Astrocyte (in vitro differentiated cells and primary cell): Measurements from ENCODE around the gene RCAN2. TPM values are rescaled to one million over a fixed set of nuclear protein-coding genes. Genes with fewer than 3 reads are reported as not detected.

Experiments
- DNase-seq: peaks from one replicate; pipeline ENCODE4 v3.0.0-alpha.2; 2010; ENCODE audit warnings: low read depth
- FAIRE-seq: peaks from 2 replicates; lab custom pipeline; 2011; peaks lifted over from hg19 to GRCh38; lab: Jason Lieb, UNC
- H2AFZ ChIP-seq: 2 replicates; pipeline ENCODE4 v1.6.0; 2012; ENCODE audit warnings: low read depth, low read length, inconsistent platforms
- H3K27ac ChIP-seq: 2 replicates; pipeline ENCODE4 v1.5.1; 2011; ENCODE audit warnings: low read depth, low read length, inconsistent platforms
- H3K27me3 ChIP-seq: 2 replicates; pipeline ENCODE4 v1.6.0; 2011; ENCODE audit warnings: low read length, inconsistent platforms; ENCODE audit not compliant: insufficient read depth
- H3K36me3 ChIP-seq: 2 replicates; pipeline ENCODE4 v1.5.1; 2011; ENCODE audit warnings: low read length, inconsistent platforms; ENCODE audit not compliant: insufficient read depth
- H3K4me1 ChIP-seq: 2 replicates; pipeline ENCODE4 v1.5.1; 2011; ENCODE audit warnings: low read length, inconsistent platforms; ENCODE audit not compliant: insufficient read depth
- H3K4me2 ChIP-seq: 2 replicates; pipeline ENCODE4 v1.6.0; 2012; ENCODE audit warnings: low read length, inconsistent platforms
- H3K4me3 ChIP-seq: 2 replicates; pipeline ENCODE4 v1.5.1; 2011; ENCODE audit warnings: low read depth, mild to moderate bottlenecking, low read length, inconsistent platforms; ENCODE audit not compliant: insufficient read depth
- H3K79me2 ChIP-seq: 2 replicates; pipeline ENCODE4 v1.6.0; 2012; ENCODE audit warnings: mild to moderate bottlenecking, low read length, inconsistent platforms; ENCODE audit not compliant: insufficient read depth
- H3K9ac ChIP-seq: 2 replicates; pipeline ENCODE4 v1.6.0; 2012; ENCODE audit warnings: mild to moderate bottlenecking, low read length, inconsistent platforms
- H3K9me3 ChIP-seq: 2 replicates; pipeline ENCODE4 v1.5.1; 2012; ENCODE audit warnings: low read depth, mild to moderate bottlenecking, low read length, inconsistent platforms; ENCODE audit not compliant: insufficient read depth
- H4K20me1 ChIP-seq: 2 replicates; pipeline ENCODE4 v1.6.0; 2012; ENCODE audit warnings: low read length, inconsistent platforms; ENCODE audit not compliant: insufficient read depth
- H3K27ac Mint-ChIP-seq: one replicate; pipeline ENCODE4 v1.8.0; 2021; ENCODE audit warnings: mild to moderate bottlenecking, mixed read lengths; ENCODE audit not compliant: unreplicated experiment
- H3K27me3 Mint-ChIP-seq: one replicate; pipeline ENCODE4 v1.8.0; 2021; ENCODE audit warnings: low read depth, mixed read lengths; ENCODE audit not compliant: unreplicated experiment
- H3K36me3 Mint-ChIP-seq: one replicate; pipeline ENCODE4 v1.8.0; 2021; ENCODE audit warnings: low read depth, mixed read lengths; ENCODE audit not compliant: unreplicated experiment
- H3K4me1 Mint-ChIP-seq: one replicate; pipeline ENCODE4 v1.8.0; 2021; ENCODE audit warnings: low read depth, mixed read lengths; ENCODE audit not compliant: unreplicated experiment
- H3K4me3 Mint-ChIP-seq: one replicate; pipeline ENCODE4 v1.8.0; 2021; ENCODE audit warnings: mild to moderate bottlenecking, moderate library complexity, mixed read lengths; ENCODE audit not compliant: unreplicated experiment
- H3K9me3 Mint-ChIP-seq: one replicate; pipeline ENCODE4 v1.8.0; 2021; ENCODE audit warnings: mild to moderate bottlenecking, mixed read lengths; ENCODE audit not compliant: unreplicated experiment
- EZH2 ChIP-seq: IDR thresholded peaks from 2 replicates; pipeline ENCODE4 v1.6.1; 2012; ENCODE audit warnings: mild to moderate bottlenecking, low read length, inconsistent platforms; ENCODE audit not compliant: insufficient read depth
- total RNA-seq: library from RNA; stranded (reverse); gene quantifications from 2 replicates; pipeline ENCODE4 v1.2.1, GENCODE V29; 2021
- TF ChIP-seq, protein P1 (sequence below): IDR thresholded peaks from 2 replicates; pipeline ENCODE4 v1.5.1; 2011; ENCODE audit warnings: low read depth, mild to moderate bottlenecking, inconsistent platforms, low read length, moderate library complexity; ENCODE audit not compliant: insufficient read depth

Gene RCAN2
- total RNA-seq, 1 donor from 2014 or later: 10.6 TPM

GRCh38 chr6:46276576-46277142 is 214.6 kb downstream of the RCAN2 start:
- TF ChIP-seq, protein P1, sequence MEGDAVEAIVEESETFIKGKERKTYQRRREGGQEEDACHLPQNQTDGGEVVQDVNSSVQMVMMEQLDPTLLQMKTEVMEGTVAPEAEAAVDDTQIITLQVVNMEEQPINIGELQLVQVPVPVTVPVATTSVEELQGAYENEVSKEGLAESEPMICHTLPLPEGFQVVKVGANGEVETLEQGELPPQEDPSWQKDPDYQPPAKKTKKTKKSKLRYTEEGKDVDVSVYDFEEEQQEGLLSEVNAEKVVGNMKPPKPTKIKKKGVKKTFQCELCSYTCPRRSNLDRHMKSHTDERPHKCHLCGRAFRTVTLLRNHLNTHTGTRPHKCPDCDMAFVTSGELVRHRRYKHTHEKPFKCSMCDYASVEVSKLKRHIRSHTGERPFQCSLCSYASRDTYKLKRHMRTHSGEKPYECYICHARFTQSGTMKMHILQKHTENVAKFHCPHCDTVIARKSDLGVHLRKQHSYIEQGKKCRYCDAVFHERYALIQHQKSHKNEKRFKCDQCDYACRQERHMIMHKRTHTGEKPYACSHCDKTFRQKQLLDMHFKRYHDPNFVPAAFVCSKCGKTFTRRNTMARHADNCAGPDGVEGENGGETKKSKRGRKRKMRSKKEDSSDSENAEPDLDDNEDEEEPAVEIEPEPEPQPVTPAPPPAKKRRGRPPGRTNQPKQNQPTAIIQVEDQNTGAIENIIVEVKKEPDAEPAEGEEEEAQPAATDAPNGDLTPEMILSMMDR: no peak
- no peak for TF ChIP-seq EZH2
- peaks cover 2% of the 10 kb centered on the region for H3K9me3 Mint-ChIP-seq
- Histone ChIP-seq H3K4me3 (no peak overlapping the region), H3K27ac (no peak overlapping the region), H3K27me3 (peaks cover 3% of the 10 kb centered on the region), H3K9ac (no peak overlapping the region), H3K79me2 (no peaks in the 10 kb centered on the region), H3K4me1 (no peaks in the 10 kb centered on the region), H2AFZ (no peak overlapping the region), H3K4me2 (no peak overlapping the region), H4K20me1 (no peaks in the 10 kb centered on the region), H3K9me3 (no peaks in the 10 kb centered on the region), H3K36me3 (no peaks in the 10 kb centered on the region)
- no peaks in the 10 kb centered on the region for H3K36me3 Mint-ChIP-seq
- DNase-seq (no peak), FAIRE-seq (no peak)
- no peaks in the 10 kb centered on the region for H3K27me3 Mint-ChIP-seq
- H3K4me3 Mint-ChIP-seq: no peak overlapping the region
- no peak overlapping the region for H3K27ac Mint-ChIP-seq
- peaks cover 4% of the 10 kb centered on the region for H3K4me1 Mint-ChIP-seq

DNA sequence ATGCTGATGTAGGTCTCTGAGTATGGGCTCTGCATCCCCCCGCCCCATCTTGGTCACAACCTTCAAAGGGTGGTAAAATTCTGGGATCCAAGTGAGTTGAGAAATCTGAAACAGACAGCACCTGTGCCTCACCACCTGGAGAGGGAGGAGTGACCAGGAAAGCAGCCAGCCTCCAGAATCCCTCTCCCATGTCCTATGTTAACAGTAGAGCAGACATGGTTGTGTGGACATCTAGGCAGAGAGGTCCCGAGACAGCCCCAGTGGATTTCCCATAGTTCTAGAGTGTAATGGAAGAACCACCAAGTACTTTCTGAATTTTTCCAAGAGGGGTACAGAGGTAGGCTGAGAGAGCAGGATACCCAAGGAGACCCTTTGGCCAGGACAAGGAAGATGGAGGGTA is 216.7 kb downstream of the RCAN2 start:
- Histone ChIP-seq H4K20me1 (no peaks in the 10 kb centered on the region), H3K9ac (no peak overlapping the region), H3K27me3 (no peaks in the 10 kb centered on the region), H3K9me3 (no peaks in the 10 kb centered on the region), H2AFZ (no peak overlapping the region), H3K36me3 (no peaks in the 10 kb centered on the region), H3K4me3 (no peak overlapping the region), H3K27ac (no peak overlapping the region), H3K79me2 (no peaks in the 10 kb centered on the region), H3K4me1 (no peaks in the 10 kb centered on the region), H3K4me2 (no peak overlapping the region)
- H3K27me3 Mint-ChIP-seq: no peaks in the 10 kb centered on the region
- no peaks in the 10 kb centered on the region for H3K36me3 Mint-ChIP-seq
- no peak for TF ChIP-seq EZH2
- TF ChIP-seq, protein P1: no peak
- no peak for FAIRE-seq
- peaks cover 2% of the 10 kb centered on the region for H3K9me3 Mint-ChIP-seq
- H3K27ac Mint-ChIP-seq: no peak overlapping the region
- no peak overlapping the region for H3K4me3 Mint-ChIP-seq
- DNase-seq: no peak
- no peaks in the 10 kb centered on the region for H3K4me1 Mint-ChIP-seq

DNA sequence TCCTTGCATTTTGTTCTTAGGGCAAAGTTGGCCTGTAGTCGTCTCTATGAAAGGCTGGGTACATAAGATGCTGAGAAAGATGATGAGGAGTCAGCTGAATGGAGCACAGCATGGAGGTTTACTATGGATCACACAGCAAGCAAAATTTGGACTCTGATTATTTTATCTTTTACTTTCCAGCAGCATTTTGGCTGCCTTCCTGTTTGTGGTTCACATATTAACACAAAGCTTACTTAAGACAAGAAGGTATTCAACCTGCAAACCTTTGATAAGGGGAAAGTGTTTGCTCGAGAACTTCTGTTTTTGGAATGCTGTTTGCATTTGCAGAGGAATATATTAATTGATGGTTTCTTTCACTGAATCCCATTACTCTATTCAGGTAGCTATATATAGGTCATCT is 217.3 kb downstream of the RCAN2 start:
- no peaks in the 10 kb centered on the region for H3K9me3 ChIP-seq
- no peaks in the 10 kb centered on the region for H3K27me3 ChIP-seq
- H3K9ac ChIP-seq: no peak overlapping the region
- H3K4me3 Mint-ChIP-seq: no peak overlapping the region
- FAIRE-seq: no peak
- H3K4me1 Mint-ChIP-seq: no peaks in the 10 kb centered on the region
- H3K27ac ChIP-seq: no peak overlapping the region
- H2AFZ ChIP-seq: no peak overlapping the region
- H3K36me3 Mint-ChIP-seq: no peaks in the 10 kb centered on the region
- no peaks in the 10 kb centered on the region for H3K4me1 ChIP-seq
- peaks cover 2% of the 10 kb centered on the region for H3K9me3 Mint-ChIP-seq
- no peaks in the 10 kb centered on the region for H4K20me1 ChIP-seq
- H3K4me3 ChIP-seq: no peak overlapping the region
- no peak overlapping the region for H3K4me2 ChIP-seq
- TF ChIP-seq, protein P1: no peak
- no peak for TF ChIP-seq EZH2
- H3K27me3 Mint-ChIP-seq: no peaks in the 10 kb centered on the region
- DNase-seq: no peak
- no peak overlapping the region for H3K27ac Mint-ChIP-seq
- no peaks in the 10 kb centered on the region for H3K36me3 ChIP-seq
- H3K79me2 ChIP-seq: no peaks in the 10 kb centered on the region
